H9 (cell line): ENCODE results near the gene ST3GAL5. TPM values are rescaled to one million over a fixed set of nuclear protein-coding genes. Genes with fewer than 3 reads are reported as not detected.

Experiments used
- DNase-seq: peaks from one replicate; pipeline ENCODE4 v3.0.0-alpha.2; 2017
- H2AFZ ChIP-seq: one replicate; pipeline ENCODE4 v1.6.1; 2013; ENCODE audit warnings: mild to moderate bottlenecking, low read length, control low read depth, moderate library complexity
- H2AK5ac ChIP-seq: 2 replicates; pipeline ENCODE4 v1.6.1; 2013; ENCODE audit warnings: low read length, control low read depth, mixed read lengths; ENCODE audit not compliant: insufficient read length
- H2BK120ac ChIP-seq: one replicate; pipeline ENCODE4 v1.6.1; 2013; ENCODE audit warnings: low read depth, mild to moderate bottlenecking, low read length, control low read depth, inconsistent platforms; ENCODE audit not compliant: poor library complexity, severe bottlenecking
- H2BK12ac ChIP-seq: 2 replicates; pipeline ENCODE4 v1.6.1; 2013; ENCODE audit warnings: low read length, control low read depth, mixed read lengths, low read depth; ENCODE audit not compliant: insufficient read length
- H2BK15ac ChIP-seq: 2 replicates; pipeline ENCODE4 v1.6.1; 2013; ENCODE audit warnings: low read depth, low read length, control low read depth
- H2BK20ac ChIP-seq: one replicate; pipeline ENCODE4 v1.6.1; 2013; ENCODE audit warnings: low read depth, mild to moderate bottlenecking, low read length, control low read depth, inconsistent platforms; ENCODE audit not compliant: poor library complexity, severe bottlenecking
- H2BK5ac ChIP-seq: 2 replicates; pipeline ENCODE4 v1.6.1; 2013; ENCODE audit warnings: low read length, control low read depth, mixed read lengths; ENCODE audit not compliant: insufficient read length
- H3K14ac ChIP-seq: 2 replicates; pipeline ENCODE4 v1.6.1; 2013; ENCODE audit warnings: low read length, control low read depth; ENCODE audit not compliant: insufficient read depth
- H3K18ac ChIP-seq: 2 replicates; pipeline ENCODE4 v1.6.1; 2013; ENCODE audit warnings: low read depth, mild to moderate bottlenecking, mixed read lengths, low read length, control low read depth; ENCODE audit not compliant: insufficient read length
- H3K23ac ChIP-seq: 2 replicates; pipeline ENCODE4 v1.6.1; 2013; ENCODE audit warnings: low read length, control low read depth, mixed read lengths, low read depth; ENCODE audit not compliant: insufficient read length
- H3K23me2 ChIP-seq: 2 replicates; pipeline ENCODE4 v1.6.1; 2013; ENCODE audit warnings: low read depth, mild to moderate bottlenecking, mixed read lengths, low read length, control low read depth; ENCODE audit not compliant: insufficient read length, poor library complexity, severe bottlenecking
- H3K27ac ChIP-seq: 2 replicates; pipeline ENCODE4 v1.5.1; 2013; ENCODE audit warnings: low read length, control low read depth, mixed read lengths, low read depth; ENCODE audit not compliant: insufficient read length
- H3K27me3 ChIP-seq: 2 replicates; pipeline ENCODE4 v1.6.1; 2013; ENCODE audit warnings: low read length, control low read depth, inconsistent platforms; ENCODE audit not compliant: insufficient read depth
- H3K4ac ChIP-seq: 2 replicates; pipeline ENCODE4 v1.6.1; 2013; ENCODE audit warnings: low read depth, mild to moderate bottlenecking, control low read depth, inconsistent platforms, low read length, moderate library complexity
- H3K4me1 ChIP-seq: 2 replicates; pipeline ENCODE4 v1.6.1; 2013; ENCODE audit warnings: low read length, control low read depth, inconsistent platforms; ENCODE audit not compliant: insufficient read depth
- H3K4me2 ChIP-seq: 2 replicates; pipeline ENCODE4 v1.6.1; 2013; ENCODE audit warnings: low read length, control low read depth, mixed read lengths; ENCODE audit not compliant: insufficient read length, insufficient read depth
- H3K56ac ChIP-seq: 2 replicates; pipeline ENCODE4 v1.6.1; 2013; ENCODE audit warnings: low read depth, mild to moderate bottlenecking, mixed read lengths, low read length, control low read depth; ENCODE audit not compliant: insufficient read length
- H3K79me1 ChIP-seq: 2 replicates; pipeline ENCODE4 v1.6.1; 2013; ENCODE audit warnings: low read depth, mild to moderate bottlenecking, moderate library complexity, low read length, control low read depth, inconsistent platforms; ENCODE audit not compliant: insufficient read depth, poor library complexity, severe bottlenecking
- H3K79me2 ChIP-seq: 2 replicates; pipeline ENCODE4 v1.6.1; 2013; ENCODE audit warnings: low read length, control low read depth, inconsistent platforms; ENCODE audit not compliant: insufficient read depth
- H3K9ac ChIP-seq: 2 replicates; pipeline ENCODE4 v1.6.1; 2013; ENCODE audit warnings: low read length, control low read depth, mixed read lengths; ENCODE audit not compliant: insufficient read length; ENCODE audit errors: extremely low read depth
- H3K9me3 ChIP-seq: one replicate; pipeline ENCODE4 v1.6.1; 2013; ENCODE audit warnings: low read depth, low read length, inconsistent platforms; ENCODE audit not compliant: control insufficient read depth
- H3T11ph ChIP-seq: one replicate; pipeline ENCODE4 v1.6.1; 2013; ENCODE audit warnings: mild to moderate bottlenecking, low read length, control low read depth, inconsistent platforms
- H4K20me1 ChIP-seq: one replicate; pipeline ENCODE4 v1.6.1; 2013; ENCODE audit not compliant: control insufficient read depth, insufficient read length, insufficient read depth
- H4K5ac ChIP-seq: 2 replicates; pipeline ENCODE4 v1.6.1; 2013; ENCODE audit warnings: low read depth, mild to moderate bottlenecking, mixed read lengths, low read length, control low read depth; ENCODE audit not compliant: insufficient read length
- H4K8ac ChIP-seq: replicated peaks from 2 replicates; pipeline ENCODE4 v1.6.1; 2013; ENCODE audit warnings: low read length, control low read depth, mixed read lengths, low read depth; ENCODE audit not compliant: insufficient read length
- H4K91ac ChIP-seq: 2 replicates; pipeline ENCODE4 v1.6.1; 2013; ENCODE audit warnings: low read depth, mild to moderate bottlenecking, moderate library complexity, mixed read lengths, low read length, control low read depth; ENCODE audit not compliant: insufficient read length
- H3K27ac Mint-ChIP-seq, 3 experiments: 2 replicates in 2 of 3; 3 replicates in 1 of 3; pipeline ENCODE4 v1.8.0; 2020 to 2021; ENCODE audit warnings: mixed read lengths in 3 of 3, mild to moderate bottlenecking in 1 of 3, moderate library complexity in 1 of 3
- H3K27me3 Mint-ChIP-seq: 2 replicates; pipeline ENCODE4 v1.8.0; 2021; ENCODE audit warnings: low read depth, mild to moderate bottlenecking, moderate library complexity, mixed read lengths
- H3K36me3 Mint-ChIP-seq, 3 experiments: 2 replicates in 2 of 3; 3 replicates in 1 of 3; pipeline ENCODE4 v1.8.0; 2020 to 2021; ENCODE audit warnings: low read depth in 3 of 3, mixed read lengths in 3 of 3; ENCODE audit not compliant: insufficient read depth in 1 of 3
- H3K4me1 Mint-ChIP-seq, 2 experiments: 2 replicates each; pipeline ENCODE4 v1.8.0; 2020; ENCODE audit warnings: mixed read lengths in 2 of 2
- H3K4me3 Mint-ChIP-seq, 2 experiments: 2 replicates in 1 of 2; 3 replicates in 1 of 2; pipeline ENCODE4 v1.8.0; 2020 to 2021; ENCODE audit warnings: mild to moderate bottlenecking in 2 of 2, mixed read lengths in 2 of 2, moderate library complexity in 1 of 2
- H3K9me3 Mint-ChIP-seq, 2 experiments: 2 replicates in 1 of 2; 3 replicates in 1 of 2; pipeline ENCODE4 v1.8.0; 2020; ENCODE audit warnings: mild to moderate bottlenecking in 2 of 2, mixed read lengths in 2 of 2, moderate library complexity in 1 of 2
- CTCF ChIP-seq: fragments of 200-600 bp; sonication (generic); conservative IDR thresholded peaks from 3 replicates; pipeline ENCODE4 v1.8.0; 2021; ENCODE audit warnings: antibody characterized with exemption, mild to moderate bottlenecking
- WGBS: extraction: QIAGEN DNeasy Blood & Tissue Kit; methylation state at CpG from one replicate; pipeline ENCODE4 v1.1.7; 2013; ENCODE audit warnings: missing lambda C conversion rate, low lambda C conversion rate, mixed read lengths; ENCODE audit not compliant: insufficient read length; ENCODE audit errors: extremely low coverage; 5-methylcytosine and 5-hydroxymethylcytosine counted together
- total RNA-seq: library from RNA; stranded (reverse); gene quantifications from 2 replicates; pipeline ENCODE4 v1.2.1, GENCODE V29; 2021

Gene ST3GAL5
- total RNA-seq, 1 experiment from 2014 or later = 3.3 TPM

- no peaks in the 10 kb centered on the region for H3K79me1 ChIP-seq
- no peaks in the 10 kb centered on the region for H3K9me3 ChIP-seq
- no peaks in the 10 kb centered on the region for H3K23me2 ChIP-seq
- H3K4ac ChIP-seq = no peak overlapping the region
- H2BK120ac ChIP-seq = no peak overlapping the region
- H4K8ac ChIP-seq = no peak overlapping the region
- no peak overlapping the region for H2AFZ ChIP-seq
- H3K56ac ChIP-seq = no peak overlapping the region
- no peak for TF ChIP-seq CTCF
- H2BK15ac ChIP-seq = no peak overlapping the region
- Mint-ChIP-seq H3K4me1 (peaks cover 0 to 11% of the 10 kb centered on the region in 2 experiments; a peak in 2 of 4 replicates), H3K36me3 (no peaks in the 10 kb centered on the region), H3K27ac (no peak overlapping the region), H3K27me3 (peaks cover 2% of the 10 kb centered on the region), H3K4me3 (no peak overlapping the region; a peak in 1 of 5 replicates), H3K9me3 (peaks cover 3 to 4% of the 10 kb centered on the region in 2 experiments; a peak in 4 of 5 replicates)
- no peak overlapping the region for H4K5ac ChIP-seq
- no peaks in the 10 kb centered on the region for H3K4me1 ChIP-seq
- WGBS = no CpG with 5 or more reads among the region's 1 CpG
- no peak overlapping the region for H3K18ac ChIP-seq
- no peak for DNase-seq
- H3T11ph ChIP-seq = no peak overlapping the region
- no peak overlapping the region for H3K4me2 ChIP-seq
- no peaks in the 10 kb centered on the region for H3K79me2 ChIP-seq
- H3K23ac ChIP-seq = no peak overlapping the region
- H3K9ac ChIP-seq = no peak overlapping the region
- no peak overlapping the region for H2BK20ac ChIP-seq
- H2BK12ac ChIP-seq = no peak overlapping the region
- no peaks in the 10 kb centered on the region for H4K20me1 ChIP-seq
- no peak overlapping the region for H4K91ac ChIP-seq
- H2AK5ac ChIP-seq = no peak overlapping the region
- H3K27ac ChIP-seq = no peak overlapping the region
- H3K14ac ChIP-seq = no peak overlapping the region
- no peaks in the 10 kb centered on the region for H3K27me3 ChIP-seq
- H2BK5ac ChIP-seq = no peak overlapping the region
Observed at GRCh38 chr2:85899284-85899683, 10.5 kb upstream of the ST3GAL5 start.
